ENCODE data around the gene FOXR1.

FOXR1 gene

GRCh38 chr11:119030329-119031047, 58.9 kb downstream of the FOXR1 start, which contains the start of gene SLC37A4:
SLC37A4 (minus strand) TSS chr11:119030877.
- in situ Hi-C loops (cut with MboI; ENCODE audit: low pct_unique_long_range_greater_than_20kb, low sequenced_read_pairs, unreplicated experiment) = no loop called here
- peak; percentile 98 for DNase-seq (ENCODE audit: low spot score)
- peak; percentile 87 for TF ChIP-seq CTCF (IDR thresholded peaks at IDR 0.05; ENCODE audit: extremely low read depth, insufficient read depth, missing control alignments)

Measured in GM13977 (cell line).